DMS 273 (cell line): ENCODE measurements around the gene IFT20.

Source experiments
- DNase-seq: peaks from one replicate; lab custom pipeline; 2025; ENCODE audit not compliant: unreplicated experiment; lab: John Stamatoyannopoulos, UW

Gene IFT20

DNA sequence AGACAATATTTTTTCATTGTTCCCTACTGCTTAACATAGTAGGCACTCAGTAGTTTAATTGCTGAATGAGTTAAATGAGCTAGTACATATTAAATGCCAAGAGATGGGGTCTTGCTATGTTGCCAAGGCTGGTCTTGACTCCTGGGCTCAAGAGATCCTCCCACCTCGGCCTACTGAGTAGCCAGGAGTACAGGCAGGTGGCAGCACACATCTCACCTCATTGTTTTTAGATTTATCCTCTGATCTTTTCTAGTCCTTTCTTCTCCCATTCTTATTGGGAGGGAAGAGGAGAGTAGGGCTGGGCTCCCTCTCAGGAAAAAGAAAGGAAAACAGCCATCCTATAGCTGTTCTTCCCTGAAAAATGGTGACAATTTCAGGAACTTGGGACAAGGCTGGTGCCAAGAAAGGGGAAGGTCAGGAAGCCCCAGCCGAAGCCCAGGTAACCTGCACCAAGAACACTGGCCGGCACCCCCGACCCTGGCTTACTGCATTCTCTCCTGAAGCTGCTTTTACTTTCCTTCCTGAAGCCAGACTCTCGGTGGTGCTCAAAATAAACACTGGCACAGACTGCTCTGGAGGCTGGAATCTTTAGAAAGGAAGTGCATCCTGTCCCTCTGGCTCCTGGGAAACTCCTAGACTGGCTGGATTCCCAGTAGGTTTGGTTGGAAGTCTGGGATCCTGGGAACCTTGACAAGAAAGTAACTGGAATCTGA lies 2.9 kb upstream of the IFT20 start:
- no peak for DNase-seq

DNA sequence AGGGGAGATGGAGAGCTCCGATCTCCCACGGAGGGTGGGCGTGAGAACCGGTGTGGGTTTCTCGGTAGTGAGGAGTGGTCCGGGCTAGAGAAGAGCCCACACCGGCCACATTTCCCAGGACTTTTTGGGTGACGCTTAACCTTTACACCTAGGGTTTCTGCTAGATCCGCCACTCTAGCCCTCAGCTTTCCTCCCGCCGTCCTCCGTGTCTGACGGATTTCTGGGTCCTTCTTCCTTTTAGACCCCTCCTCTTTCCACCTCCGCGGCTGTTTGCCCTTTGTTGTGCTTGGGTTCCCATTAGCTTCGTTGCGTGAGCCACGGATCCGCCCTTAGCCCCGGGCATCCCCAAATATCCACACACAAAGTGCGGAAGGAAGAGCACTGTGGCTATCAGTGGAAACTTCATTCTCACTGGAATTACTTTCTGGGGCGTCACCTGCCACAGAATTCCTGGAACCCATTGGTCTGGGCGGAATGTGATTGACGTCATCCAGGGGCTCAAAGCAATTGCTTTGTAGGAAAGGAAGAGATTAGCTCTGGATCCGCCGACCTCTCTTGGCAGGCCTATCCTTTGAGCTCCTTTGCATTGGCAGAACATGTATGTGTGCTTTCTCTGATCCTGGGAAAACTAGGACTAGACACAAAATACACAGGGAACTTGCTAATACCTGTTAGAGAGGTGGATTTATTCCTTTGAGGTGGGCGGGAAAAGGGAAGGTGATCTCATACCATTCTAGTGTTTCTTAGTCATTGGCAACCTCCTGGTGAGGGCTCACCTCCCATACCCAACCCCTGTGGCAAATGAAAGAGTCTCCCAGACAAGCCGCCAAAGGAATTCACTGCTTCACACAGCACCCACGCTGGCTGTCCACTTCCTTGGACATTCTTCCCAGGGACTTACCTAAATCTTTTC lies 943 bp upstream of the IFT20 start:
- DNase-seq: peak; percentile 84

DNA sequence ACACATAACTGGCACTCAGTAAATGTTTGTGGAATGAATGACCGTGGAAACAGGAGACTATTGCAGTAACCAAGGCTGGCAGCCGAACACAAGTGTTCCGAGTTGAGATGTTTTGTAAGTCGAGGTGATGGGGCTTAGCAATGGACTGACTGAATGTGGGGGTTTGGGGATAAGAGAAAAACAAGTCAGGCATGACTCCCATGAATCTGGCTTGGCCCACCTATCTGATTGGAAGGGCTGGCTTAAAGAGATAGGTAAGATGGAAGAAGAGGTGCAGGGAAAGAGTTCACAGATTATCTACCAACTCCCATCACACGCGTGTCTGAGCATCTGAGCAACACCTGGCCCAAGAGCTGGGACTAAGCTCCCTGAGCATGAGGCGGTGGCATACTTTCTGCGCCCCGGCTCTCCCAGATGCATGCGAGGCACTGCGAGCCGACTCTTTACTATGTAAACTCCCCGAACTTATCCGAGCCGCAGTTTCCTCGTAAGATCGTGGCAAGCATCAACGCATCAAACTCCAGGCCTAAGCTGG lies 539 bp downstream of the IFT20 start:
- DNase-seq: peak; percentile 77

DNA sequence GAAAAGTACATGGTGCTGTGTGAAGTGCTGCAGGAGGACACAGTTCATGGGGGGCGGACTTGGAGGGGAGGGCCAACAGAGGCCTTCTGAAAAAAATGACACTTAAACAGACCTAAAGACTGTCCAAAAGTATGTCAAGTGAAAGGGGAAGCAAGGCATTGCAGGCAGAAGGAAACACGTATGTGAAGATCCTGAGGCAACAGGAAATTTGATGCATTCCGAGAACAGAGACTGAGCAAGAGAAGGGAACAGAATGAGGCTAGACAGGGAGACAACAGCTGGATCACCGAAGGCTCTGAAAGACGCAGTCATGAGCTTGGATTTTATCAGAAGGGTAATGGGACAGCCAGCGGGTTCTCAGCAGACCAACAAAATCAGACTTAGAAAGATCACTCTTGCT lies 1.1 kb downstream of the IFT20 start:
- DNase-seq: peak; percentile 37

DNA sequence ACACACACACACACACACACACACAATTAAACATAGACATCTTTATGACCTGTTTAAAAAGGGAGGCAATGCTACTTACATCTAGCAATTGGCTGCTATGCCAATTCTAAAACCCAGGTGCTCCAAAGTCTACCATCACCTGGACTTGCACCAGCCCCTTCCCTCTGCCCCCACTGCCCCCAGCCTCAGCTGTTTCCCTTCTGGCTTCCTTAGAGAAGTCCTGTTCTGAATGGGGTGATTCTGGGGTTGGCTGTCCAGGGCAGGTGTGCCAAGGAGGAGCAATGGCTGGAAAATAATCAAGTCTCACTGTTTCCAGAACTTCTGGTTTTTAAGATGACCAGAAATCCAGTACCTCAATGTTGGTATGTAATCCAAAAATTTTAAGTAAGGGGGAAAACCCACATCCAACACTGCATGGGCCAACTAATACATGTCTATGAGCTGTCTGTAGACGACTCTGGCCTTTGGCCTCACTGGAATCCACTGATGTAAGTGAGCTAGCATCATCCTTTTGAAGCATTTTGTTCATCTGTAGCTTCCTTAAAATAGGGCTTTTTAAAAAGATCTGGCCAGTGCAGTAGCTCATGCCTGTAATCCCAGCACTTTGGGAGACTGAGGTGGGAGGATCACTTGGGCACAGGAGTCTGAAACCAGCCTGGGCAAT lies 2.1 kb downstream of the IFT20 start:
- DNase-seq: no peak

DNA sequence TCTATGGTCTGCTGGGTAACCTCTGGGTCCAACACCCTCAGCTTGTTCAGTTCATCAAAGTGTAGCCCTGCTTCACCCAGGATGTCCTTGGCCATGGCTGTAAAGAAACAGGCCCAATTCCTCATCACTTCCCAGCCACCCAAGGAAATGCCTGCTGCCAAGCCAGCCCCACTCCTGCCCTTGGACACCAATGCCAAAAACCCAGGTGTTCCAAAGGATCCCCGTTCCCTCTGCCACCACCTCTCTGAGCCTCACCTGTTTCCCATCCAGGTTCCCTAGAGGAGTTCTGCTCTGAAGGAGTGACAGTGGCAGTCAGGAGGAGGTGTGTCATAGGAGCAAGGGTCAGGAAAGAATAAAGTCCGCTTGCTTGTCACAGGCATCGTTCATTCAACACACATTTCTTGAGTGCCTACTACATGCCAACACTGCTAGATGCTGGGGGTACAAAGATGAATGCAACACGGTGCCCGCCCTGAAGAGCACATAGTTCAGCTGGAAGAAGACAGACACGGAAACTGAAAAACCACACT lies 3.3 kb downstream of the IFT20 start:
- no peak for DNase-seq

DNA sequence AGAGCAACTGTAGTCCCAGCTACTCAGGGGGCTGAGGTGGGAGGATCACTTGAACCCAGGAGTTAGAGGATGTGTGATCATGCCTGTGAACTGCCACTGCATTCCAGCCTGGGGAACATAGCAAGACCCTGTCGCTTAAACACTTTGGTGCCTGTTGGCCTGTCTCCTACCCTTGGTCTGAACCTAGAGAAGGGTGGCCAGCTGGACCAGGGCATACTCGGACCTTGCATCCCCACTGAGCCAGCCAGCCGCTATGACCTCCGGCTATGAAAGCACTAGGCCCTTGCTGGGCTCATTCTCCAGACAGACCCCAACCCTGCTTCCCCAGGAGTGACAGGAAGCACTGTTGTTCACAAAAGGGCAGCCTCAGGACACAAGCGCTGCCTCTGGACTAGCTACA lies 4.6 kb downstream of the IFT20 start:
- DNase-seq: no peak

DNA sequence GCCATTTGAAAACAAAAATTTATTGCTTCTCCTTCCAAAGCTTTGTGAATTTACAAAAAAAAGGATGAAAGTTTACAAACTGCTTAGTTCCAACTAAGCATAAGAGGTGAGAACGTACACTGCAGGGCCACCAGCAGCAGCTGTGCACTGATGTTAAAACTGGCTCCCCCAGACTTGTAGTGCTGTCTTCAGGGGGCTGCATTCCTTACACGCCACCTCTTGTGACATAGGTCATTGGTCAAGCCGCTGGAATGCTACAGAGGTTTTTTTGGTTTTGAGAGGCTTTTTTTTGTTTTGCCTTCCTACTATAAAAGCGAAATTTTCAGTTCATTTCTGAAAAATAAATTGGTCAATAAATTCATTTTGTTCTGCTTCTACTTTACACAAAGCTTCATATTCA lies 6.9 kb downstream of the IFT20 start:
- no peak for DNase-seq

DNA sequence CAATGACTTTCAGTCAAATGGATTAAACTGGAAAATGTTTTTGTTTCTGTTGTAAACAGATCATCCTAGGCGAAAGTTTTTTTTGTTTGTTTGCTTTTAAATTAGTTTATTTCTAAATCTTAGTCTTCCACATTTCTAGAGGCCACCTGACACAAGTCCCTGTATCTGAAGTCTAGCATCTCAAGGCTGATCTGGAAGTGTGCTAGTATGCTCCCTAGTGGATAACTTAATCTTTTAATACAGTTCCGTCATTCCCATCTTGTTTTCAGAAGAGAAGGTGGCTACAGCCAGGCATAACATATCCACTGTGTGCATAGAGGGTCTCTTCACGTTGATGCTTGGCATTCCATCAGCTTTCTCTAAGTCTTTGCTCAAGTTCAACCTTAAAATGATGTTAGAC lies 7.6 kb downstream of the IFT20 start:
- peak; percentile 23 for DNase-seq

DNA sequence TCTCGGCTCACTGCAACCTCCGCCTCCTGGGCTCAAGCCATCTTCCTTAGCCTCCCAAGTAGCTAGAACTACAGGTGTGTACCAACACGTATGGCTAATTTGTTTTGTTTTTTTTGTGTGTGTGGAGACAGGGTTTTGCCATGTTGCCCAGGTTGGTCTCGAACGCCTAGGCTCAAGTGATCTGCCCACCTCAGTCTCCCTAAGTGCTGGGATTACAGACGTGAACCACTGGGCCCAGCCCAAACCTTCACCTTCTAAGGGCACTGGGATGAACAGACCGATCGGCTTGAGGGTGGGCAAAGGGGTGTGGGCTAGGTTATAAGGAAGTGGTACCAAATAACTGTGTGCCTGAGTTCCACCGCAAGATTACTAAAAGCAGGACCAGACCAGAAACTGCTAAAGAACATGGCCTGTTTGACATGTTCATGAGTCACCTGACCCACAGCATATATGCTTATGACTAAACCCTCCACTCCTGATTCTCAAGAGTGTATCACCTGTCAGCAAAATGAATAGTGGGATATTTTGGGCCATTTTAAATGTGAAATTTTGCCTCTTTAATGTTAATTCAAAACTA lies 8.2 kb downstream of the IFT20 start:
- no peak for DNase-seq

DNA sequence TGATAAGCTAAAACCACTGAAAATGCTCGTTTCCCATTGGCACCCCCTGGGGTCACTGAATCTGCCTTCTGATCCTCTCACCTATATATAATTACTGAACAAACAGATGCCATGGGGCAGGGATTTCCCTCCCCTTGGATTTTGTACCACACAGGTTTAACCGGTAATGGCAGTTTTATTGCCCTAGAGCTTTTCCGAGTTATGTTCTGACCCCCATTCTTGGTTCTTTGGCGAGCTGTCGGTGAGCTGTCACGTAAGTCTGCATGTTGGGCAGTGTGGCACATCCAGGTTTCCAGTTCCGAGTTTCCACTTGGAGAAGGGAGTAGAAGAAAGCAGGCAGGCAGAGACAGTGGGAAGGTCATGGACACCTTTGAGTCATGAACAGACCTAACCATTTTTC lies 9.2 kb downstream of the IFT20 start:
- DNase-seq: no peak

DNA sequence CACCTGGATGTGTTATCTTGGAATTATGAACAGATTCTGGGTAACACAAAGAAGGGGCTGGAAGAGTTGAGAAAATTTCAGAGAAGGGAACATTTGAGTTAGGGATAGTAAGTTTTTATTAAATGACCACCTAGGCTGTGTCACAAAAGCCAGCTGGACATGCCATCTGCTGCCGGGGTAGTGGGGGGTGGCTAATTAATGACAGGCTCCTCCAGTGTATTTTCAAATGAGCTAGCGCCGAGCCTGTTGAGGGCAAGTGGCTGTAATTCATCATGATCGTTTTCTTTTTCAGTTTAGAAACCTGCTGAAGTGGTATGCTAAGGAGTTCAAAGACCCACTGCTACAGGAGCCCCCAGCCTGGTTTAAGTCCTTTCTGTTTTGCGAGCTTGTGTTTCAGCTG lies 10.1 kb downstream of the IFT20 start:
- peak; percentile 66 for DNase-seq

DNA sequence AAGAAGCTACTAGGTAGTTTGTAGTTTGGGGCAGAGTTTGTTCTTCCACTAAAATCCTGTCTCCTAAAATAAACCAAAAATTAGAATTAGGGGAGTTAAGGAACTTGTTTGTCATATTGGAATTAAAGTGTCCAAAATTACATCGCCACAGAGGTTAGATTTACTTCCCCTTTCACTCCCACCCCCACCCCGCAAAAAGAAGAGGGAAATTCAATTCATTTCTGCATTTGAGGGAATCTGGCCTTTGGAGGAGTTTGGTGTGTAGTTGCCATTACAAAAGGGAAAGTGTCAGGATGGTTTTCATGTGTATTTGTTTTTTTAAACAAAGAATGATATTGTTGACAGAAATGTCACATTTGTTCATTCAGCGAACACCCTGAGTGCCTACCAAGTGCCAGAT lies 10.5 kb downstream of the IFT20 start:
- DNase-seq: no peak

DNA sequence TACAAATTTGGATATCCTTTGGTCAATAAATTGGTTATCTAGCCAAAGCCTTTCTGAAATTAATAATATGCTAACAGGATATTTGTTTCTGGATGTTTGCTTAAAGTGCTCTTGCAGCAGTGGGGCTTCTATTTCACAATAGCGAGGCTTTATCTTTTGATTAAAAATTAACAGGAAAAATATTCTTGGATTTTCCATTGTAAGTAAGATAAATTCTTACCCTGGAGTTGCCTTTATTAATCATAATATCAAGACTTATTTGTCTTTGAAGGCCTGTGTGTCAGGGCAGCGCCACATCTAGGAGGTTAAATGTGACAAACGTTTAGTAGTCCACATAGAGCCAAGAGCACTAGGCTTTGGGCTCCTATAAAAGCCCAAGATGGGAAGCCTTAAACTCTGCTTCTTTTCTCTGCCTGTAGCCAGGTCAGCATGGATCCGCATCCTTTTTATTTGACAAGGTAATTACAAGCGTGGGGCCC lies 11.0 kb downstream of the IFT20 start:
- DNase-seq: peak; percentile 28

DNA sequence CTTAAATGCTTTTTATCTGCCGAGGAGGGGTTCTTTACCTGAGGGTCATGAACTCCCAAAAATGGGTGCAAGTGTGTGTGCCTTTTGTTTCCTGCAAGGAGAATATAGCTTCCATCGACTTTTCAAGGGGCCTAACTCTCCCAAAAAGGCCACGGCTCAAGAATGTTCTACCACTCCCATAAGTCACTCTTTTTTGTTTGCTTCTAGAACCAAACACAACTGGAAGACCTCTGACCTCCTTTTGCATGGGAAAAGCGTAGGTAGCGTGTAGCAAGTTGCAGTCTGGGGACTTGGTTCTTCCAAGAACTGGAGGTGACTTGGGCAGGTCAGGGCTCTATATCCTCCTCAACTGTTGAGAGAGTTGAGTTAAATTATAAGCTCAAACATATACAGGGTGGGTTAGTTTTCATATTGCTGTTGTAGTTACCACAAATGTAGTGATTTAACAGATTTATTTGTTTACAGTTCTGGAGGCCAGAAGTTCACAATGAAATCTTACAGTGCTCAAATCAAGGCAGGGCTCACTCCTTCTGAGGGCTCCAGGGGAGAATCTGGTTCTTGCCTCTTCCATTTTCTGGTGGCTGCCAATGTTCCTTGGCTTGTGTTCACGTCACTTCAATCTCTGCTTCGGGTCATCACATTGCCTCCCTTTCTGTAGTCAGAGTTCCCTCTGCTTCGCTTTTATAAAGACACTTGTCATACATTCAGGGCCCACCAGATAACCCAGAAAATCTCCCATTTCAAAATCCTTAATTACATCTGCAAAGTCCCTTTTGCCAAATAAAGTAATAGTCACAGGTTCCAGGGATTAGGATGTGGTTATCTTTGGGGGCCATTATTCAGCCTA lies 14.8 kb downstream of the IFT20 start:
- DNase-seq: no peak

DNA sequence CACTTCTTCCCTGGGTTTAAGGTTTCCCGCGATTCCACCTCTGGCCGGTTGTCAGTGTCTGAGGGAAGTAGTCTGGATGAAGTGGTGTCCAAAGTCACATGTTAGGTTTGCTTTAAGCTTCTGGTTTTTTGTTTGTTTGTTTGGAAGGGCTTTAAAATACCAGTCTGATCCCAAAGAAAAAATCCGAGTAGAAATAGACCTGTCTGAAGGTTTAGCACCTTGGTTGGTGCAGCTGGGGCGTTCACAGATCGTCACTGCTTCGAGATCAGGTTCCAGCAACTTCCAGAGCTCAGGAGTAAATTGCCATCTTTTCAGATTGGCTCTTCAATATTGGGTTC lies 15.7 kb downstream of the IFT20 start:
- peak; percentile 59 for DNase-seq

DNA sequence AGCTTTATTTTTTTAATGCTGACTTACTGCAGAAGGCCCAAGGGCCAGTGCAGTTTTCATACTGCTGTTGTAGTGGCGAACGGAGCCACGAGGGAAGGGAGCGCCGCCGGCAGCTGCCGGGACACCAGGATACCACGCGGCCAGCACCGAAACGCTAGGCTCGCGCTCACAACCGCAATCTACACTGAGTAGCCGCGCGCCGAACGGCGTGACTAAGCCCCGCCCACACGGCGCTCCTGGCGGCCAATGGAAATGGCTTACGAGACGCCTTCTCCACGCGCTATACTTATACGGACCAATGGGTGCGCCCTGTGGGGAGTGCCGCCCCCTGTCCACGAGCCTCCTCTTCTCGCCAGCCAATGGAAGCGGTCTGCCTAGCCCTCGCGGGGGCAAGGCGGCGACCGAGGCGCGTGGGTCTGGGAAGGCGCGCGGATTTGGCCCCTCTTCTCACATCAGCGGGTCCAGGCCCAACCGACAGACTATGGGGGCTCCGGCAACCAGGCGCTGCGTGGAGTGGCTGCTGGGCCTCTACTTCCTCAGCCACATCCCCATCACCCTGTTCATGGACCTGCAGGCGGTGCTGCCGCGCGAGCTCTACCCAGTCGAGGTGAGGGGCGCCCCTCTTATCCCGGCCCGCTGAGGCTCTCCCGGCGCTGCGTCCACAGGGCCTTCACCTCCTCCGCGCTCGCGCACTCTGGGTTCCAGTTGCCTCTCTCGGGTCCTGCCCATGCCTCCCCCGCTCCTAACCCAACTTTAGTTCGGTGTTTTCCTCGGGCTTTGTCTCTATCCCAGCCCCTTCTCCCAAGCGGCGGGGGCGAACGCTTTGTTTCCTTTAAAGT lies 16.3 kb downstream of the IFT20 start, which contains the start of gene TMEM97:
TMEM97 (plus strand) TSS at position 442 of the 839 bp plus-strand sequence; CDS start at position 482, 40 bp downstream.
- DNase-seq: peak; percentile 99

DNA sequence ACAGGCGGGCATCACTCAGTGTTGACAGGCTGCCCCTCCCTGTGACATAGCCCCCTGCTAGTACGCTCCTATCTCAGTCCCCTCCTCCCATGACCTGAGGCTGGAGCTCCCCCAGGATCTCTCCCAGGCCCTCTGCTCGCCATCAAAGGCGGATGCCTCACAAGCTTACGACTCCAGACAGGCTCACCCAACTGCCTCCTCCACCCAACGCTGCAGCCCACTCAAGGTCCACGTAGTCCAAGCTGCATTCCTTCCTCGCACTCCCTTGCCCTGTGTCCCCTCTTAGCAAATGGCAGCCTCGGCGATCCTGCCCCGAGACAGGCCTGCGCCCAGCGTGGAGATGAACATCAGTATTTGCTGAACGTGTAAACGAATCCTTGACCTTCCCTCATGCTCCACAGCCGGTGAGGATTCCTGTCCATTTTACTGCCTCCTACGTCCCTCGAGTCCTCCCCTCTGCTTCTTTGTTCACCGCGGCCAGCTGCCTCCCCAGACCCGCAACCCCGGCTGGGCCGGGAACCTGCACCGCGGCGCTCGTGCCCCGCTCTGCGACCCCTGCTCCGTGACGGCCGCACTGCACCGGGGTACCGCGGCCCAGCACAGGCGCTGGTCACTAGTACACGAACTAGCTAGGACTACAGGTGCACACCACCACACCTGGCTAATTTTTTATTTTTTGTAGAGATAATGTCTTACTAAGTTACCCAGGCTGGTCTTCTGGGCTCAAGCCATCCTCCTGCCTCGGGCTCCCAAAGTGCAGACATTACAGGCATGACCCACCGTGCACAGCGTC lies 17.1 kb downstream of the IFT20 start:
- peak; percentile 56 for DNase-seq
